OCI-LY1 (cell line): Measurements from ENCODE around the gene HM13.
"Not testable (repeated sequence)": the region's sequence is repeated elsewhere in the genome, so short reads cannot be mapped to it uniquely, and the experiment has no call there.

Source experiments
- H2AFZ ChIP-seq: fragments of 200-600 bp; sonication (generic), shearing (Covaris generic); 2 replicates; pipeline ENCODE4 v1.6.0; 2014; ENCODE audit warnings: antibody characterized with exemption, mild to moderate bottlenecking, low read length
- H3F3A ChIP-seq: fragments of 200-600 bp; sonication (generic), shearing (Covaris generic); 2 replicates; pipeline ENCODE4 v1.6.0; 2014; ENCODE audit warnings: mild to moderate bottlenecking, antibody characterized with exemption, low read length, moderate library complexity; ENCODE audit not compliant: insufficient read depth
- H3K27ac ChIP-seq: fragments of 200-600 bp; sonication (generic); 2 replicates; pipeline ENCODE4 v1.5.1; 2014; ENCODE audit warnings: low read length, mixed run types, mild to moderate bottlenecking, low read depth; ENCODE audit not compliant: poor library complexity, severe bottlenecking
- H3K27me3 ChIP-seq: fragments of 200-600 bp; sonication (generic); 2 replicates; pipeline ENCODE4 v1.6.0; 2014; ENCODE audit warnings: antibody characterized with exemption, mild to moderate bottlenecking, low read length, moderate library complexity; ENCODE audit not compliant: insufficient read depth
- H3K36me3 ChIP-seq: fragments of 200-600 bp; sonication (generic); 2 replicates; pipeline ENCODE4 v1.6.1; 2014; ENCODE audit warnings: mild to moderate bottlenecking, antibody characterized with exemption, low read length, moderate library complexity, mixed read lengths; ENCODE audit not compliant: insufficient read depth
- H3K4me1 ChIP-seq: fragments of 200-600 bp; sonication (generic); 2 replicates; pipeline ENCODE4 v1.5.1; 2014; ENCODE audit warnings: mild to moderate bottlenecking, low read length, moderate library complexity; ENCODE audit not compliant: insufficient read depth, severe bottlenecking
- H3K4me2 ChIP-seq: fragments of 200-600 bp; sonication (generic), shearing (Covaris generic); 2 replicates; pipeline ENCODE4 v1.6.1; 2014; ENCODE audit warnings: low read length
- H3K4me3 ChIP-seq: fragments of 200-600 bp; sonication (generic); 2 replicates; pipeline ENCODE4 v1.5.1; 2014; ENCODE audit warnings: low read length, low read depth, mild to moderate bottlenecking, mixed read lengths; ENCODE audit not compliant: poor library complexity, severe bottlenecking
- H3K79me2 ChIP-seq: fragments of 200-600 bp; shearing (Covaris generic); 2 replicates; pipeline ENCODE4 v1.6.1; 2016; ENCODE audit warnings: mixed run types, low read length, mixed read lengths; ENCODE audit not compliant: insufficient read depth
- H3K9ac ChIP-seq: fragments of 200-600 bp; sonication (generic), shearing (Covaris generic); 2 replicates; pipeline ENCODE4 v1.6.1; 2014; ENCODE audit warnings: mild to moderate bottlenecking, low read length, mixed read lengths
- H3K9me2 ChIP-seq: fragments of 200-600 bp; sonication (generic), shearing (Covaris generic); 2 replicates; pipeline ENCODE4 v1.6.1; 2014; ENCODE audit warnings: low read depth, mild to moderate bottlenecking, low read length, mixed read lengths
- H3K9me3 ChIP-seq: fragments of 200-600 bp; shearing (Covaris generic); 2 replicates; pipeline ENCODE4 v1.6.1; 2014; ENCODE audit warnings: low read length, mixed read lengths
- H4K20me1 ChIP-seq: fragments of 200-600 bp; sonication (generic), shearing (Covaris generic); 2 replicates; pipeline ENCODE4 v1.6.0; 2016; ENCODE audit warnings: mild to moderate bottlenecking, low read length; ENCODE audit not compliant: insufficient read depth
- EZH2 ChIP-seq: fragments of 200-600 bp; sonication (generic), shearing (Covaris generic); IDR thresholded peaks from 2 replicates; pipeline ENCODE4 v1.8.0; 2017; ENCODE audit warnings: borderline replicate concordance, mixed run types, mild to moderate bottlenecking, antibody characterized with exemption, low read length, moderate library complexity, mixed read lengths
- TF ChIP-seq, protein P1 (sequence below): fragments of 200-600 bp; sonication (generic), shearing (Covaris generic); IDR thresholded peaks from 2 replicates; pipeline ENCODE4 v1.5.1; 2017; ENCODE audit warnings: mild to moderate bottlenecking, antibody characterized with exemption, low read length, moderate library complexity, mixed read lengths

The HM13 gene, protein sequence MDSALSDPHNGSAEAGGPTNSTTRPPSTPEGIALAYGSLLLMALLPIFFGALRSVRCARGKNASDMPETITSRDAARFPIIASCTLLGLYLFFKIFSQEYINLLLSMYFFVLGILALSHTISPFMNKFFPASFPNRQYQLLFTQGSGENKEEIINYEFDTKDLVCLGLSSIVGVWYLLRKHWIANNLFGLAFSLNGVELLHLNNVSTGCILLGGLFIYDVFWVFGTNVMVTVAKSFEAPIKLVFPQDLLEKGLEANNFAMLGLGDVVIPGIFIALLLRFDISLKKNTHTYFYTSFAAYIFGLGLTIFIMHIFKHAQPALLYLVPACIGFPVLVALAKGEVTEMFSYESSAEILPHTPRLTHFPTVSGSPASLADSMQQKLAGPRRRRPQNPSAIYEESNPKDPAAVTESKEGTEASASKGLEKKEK

GRCh38 chr20:31514154-31515071 is at the start of gene HM13:
TSS of gene HM13 (plus strand) at chr20:31514442. CDS start at chr20:31514552, 110 bp downstream.
- no peaks in the 10 kb centered on the region for H3K9me2 ChIP-seq
- no peak within 1 kb of the TSS for H3K27ac ChIP-seq
- no peak for TF ChIP-seq EZH2
- TF ChIP-seq, protein P1, sequence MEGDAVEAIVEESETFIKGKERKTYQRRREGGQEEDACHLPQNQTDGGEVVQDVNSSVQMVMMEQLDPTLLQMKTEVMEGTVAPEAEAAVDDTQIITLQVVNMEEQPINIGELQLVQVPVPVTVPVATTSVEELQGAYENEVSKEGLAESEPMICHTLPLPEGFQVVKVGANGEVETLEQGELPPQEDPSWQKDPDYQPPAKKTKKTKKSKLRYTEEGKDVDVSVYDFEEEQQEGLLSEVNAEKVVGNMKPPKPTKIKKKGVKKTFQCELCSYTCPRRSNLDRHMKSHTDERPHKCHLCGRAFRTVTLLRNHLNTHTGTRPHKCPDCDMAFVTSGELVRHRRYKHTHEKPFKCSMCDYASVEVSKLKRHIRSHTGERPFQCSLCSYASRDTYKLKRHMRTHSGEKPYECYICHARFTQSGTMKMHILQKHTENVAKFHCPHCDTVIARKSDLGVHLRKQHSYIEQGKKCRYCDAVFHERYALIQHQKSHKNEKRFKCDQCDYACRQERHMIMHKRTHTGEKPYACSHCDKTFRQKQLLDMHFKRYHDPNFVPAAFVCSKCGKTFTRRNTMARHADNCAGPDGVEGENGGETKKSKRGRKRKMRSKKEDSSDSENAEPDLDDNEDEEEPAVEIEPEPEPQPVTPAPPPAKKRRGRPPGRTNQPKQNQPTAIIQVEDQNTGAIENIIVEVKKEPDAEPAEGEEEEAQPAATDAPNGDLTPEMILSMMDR, result peak; percentile 92
- H3F3A ChIP-seq, result no peaks in the 10 kb centered on the region
- peak within 1 kb of the TSS; percentile 85 for H3K9ac ChIP-seq
- peaks cover 26% of the 10 kb centered on the region for H3K79me2 ChIP-seq
- H3K27me3 ChIP-seq, result no peaks in the 10 kb centered on the region
- H3K36me3 ChIP-seq, result peaks cover 18% of the 10 kb centered on the region; the same call in 1 of the 2 replicates
- no peaks in the 10 kb centered on the region for H4K20me1 ChIP-seq
- peaks cover 27% of the 10 kb centered on the region for H3K4me1 ChIP-seq
- H3K4me3 ChIP-seq, result peak within 1 kb of the TSS; percentile 87
- no peaks in the 10 kb centered on the region for H3K9me3 ChIP-seq
- H3K4me2 ChIP-seq, result peak within 1 kb of the TSS; percentile 86
- H2AFZ ChIP-seq, result no peak within 1 kb of the TSS

DNA sequence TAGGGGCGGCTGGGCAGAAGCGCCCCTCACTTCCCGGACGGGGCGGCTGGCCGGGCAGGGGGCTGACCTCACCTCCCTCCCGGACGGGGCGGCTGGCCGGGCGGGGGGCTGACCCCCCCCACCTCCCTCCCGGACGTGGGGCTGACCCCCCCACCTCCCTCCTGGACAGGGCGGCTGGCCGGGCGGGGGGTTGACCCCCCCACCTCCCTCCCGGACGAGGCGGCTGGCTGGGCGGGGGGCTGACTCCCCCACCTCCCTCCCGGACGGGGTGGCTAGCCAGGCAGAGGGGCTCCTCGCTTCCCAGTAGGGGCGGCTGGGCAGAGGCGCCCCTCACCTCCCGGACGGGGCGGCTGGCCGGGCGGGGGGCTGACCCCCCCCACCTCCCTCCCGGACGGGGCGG is 43.3 kb upstream of the HM13 start:
- not testable (repeated sequence) for H4K20me1 ChIP-seq, H3K27me3 ChIP-seq, H3K79me2 ChIP-seq, H3K4me2 ChIP-seq, H3K36me3 ChIP-seq, H2AFZ ChIP-seq, H3K9me2 ChIP-seq, H3K27ac ChIP-seq, H3K9me3 ChIP-seq, H3K9ac ChIP-seq, H3F3A ChIP-seq, H3K4me3 ChIP-seq
- H3K4me1 ChIP-seq, result peaks cover 10% of the 10 kb centered on the region

GRCh38 chr20:31472395-31473330 is 41.6 kb upstream of the HM13 start:
- no peak for TF ChIP-seq EZH2
- TF ChIP-seq, protein P1, result no peak
- no peak overlapping the region for H2AFZ ChIP-seq
- no peaks in the 10 kb centered on the region for H3K9me2 ChIP-seq
- no peak overlapping the region for H3K27ac ChIP-seq
- H3K4me2 ChIP-seq, result no peak overlapping the region
- no peaks in the 10 kb centered on the region for H3K27me3 ChIP-seq
- no peak overlapping the region for H3K4me3 ChIP-seq
- no peaks in the 10 kb centered on the region for H3F3A ChIP-seq
- no peaks in the 10 kb centered on the region for H4K20me1 ChIP-seq
- H3K4me1 ChIP-seq, result peaks cover 10% of the 10 kb centered on the region
- H3K9me3 ChIP-seq, result no peaks in the 10 kb centered on the region
- H3K36me3 ChIP-seq, result no peaks in the 10 kb centered on the region
- H3K79me2 ChIP-seq, result no peaks in the 10 kb centered on the region
- no peak overlapping the region for H3K9ac ChIP-seq
